Thoracic aorta (tissue), 2 donors: ENCODE measurements around the gene ADGRF5. TPM values are rescaled to one million over a fixed set of nuclear protein-coding genes. Genes with fewer than 3 reads are reported as not detected.
A peak's percentile ranks its signal among the peaks of the same experiment; 100 is the strongest.

Experiments used
- ATAC-seq: fragments of 150-250 bp; one replicate; pipeline ENCODE4 v1.8.0; 2017; ENCODE audit warnings: low read depth; ENCODE audit not compliant: insufficient number of reproducible peaks, low FRiP score
- DNase-seq: peaks from one replicate; pipeline ENCODE4 v3.0.0-alpha.2; 2020; ENCODE audit warnings: low spot score
- H3K27ac ChIP-seq, 2 donors: fragments of 200-600 bp; sonication (generic); 1 replicate in 1 of 2; 2 replicates in 1 of 2; pipeline ENCODE4 v1.5.1; 2016; ENCODE audit warnings: mild to moderate bottlenecking in 2 of 2, moderate library complexity in 2 of 2
- H3K27me3 ChIP-seq: fragments of 200-600 bp; sonication (generic); replicated peaks from 2 replicates; pipeline ENCODE4 v1.6.0; 2016; ENCODE audit warnings: mild to moderate bottlenecking; ENCODE audit not compliant: insufficient read depth
- H3K36me3 ChIP-seq: fragments of 200-600 bp; sonication (generic); one replicate; pipeline ENCODE4 v1.5.1; 2016
- H3K4me1 ChIP-seq, 2 donors: fragments of 200-600 bp; sonication (generic); 1 replicate in 1 of 2; 2 replicates in 1 of 2; pipeline versions ENCODE4 v1.5.1 to v1.6.0; 2016; ENCODE audit warnings: low read depth in 2 of 2, mild to moderate bottlenecking in 1 of 2; ENCODE audit not compliant: control insufficient read depth in 1 of 2
- H3K4me3 ChIP-seq: fragments of 200-600 bp; sonication (generic); 2 replicates; pipeline ENCODE4 v1.5.1; 2016; ENCODE audit warnings: mild to moderate bottlenecking
- H3K9me3 ChIP-seq: fragments of 200-600 bp; sonication (generic); 2 replicates; pipeline ENCODE4 v1.5.1; 2016
- total RNA-seq, 2 donors: library from RNA; depleted of rRNA; stranded (reverse); fragments of >200 nt; gene quantifications; one replicate each; pipeline versions ENCODE4 v1.1.0 to v1.2.3, GENCODE V29; 2016
- TF ChIP-seq, protein P1 (sequence below): fragments of 200-600 bp; sonication (generic); IDR thresholded peaks from one replicate; pipeline ENCODE4 v1.5.1; 2019; ENCODE audit warnings: antibody characterized with exemption

The ADGRF5 gene, protein sequence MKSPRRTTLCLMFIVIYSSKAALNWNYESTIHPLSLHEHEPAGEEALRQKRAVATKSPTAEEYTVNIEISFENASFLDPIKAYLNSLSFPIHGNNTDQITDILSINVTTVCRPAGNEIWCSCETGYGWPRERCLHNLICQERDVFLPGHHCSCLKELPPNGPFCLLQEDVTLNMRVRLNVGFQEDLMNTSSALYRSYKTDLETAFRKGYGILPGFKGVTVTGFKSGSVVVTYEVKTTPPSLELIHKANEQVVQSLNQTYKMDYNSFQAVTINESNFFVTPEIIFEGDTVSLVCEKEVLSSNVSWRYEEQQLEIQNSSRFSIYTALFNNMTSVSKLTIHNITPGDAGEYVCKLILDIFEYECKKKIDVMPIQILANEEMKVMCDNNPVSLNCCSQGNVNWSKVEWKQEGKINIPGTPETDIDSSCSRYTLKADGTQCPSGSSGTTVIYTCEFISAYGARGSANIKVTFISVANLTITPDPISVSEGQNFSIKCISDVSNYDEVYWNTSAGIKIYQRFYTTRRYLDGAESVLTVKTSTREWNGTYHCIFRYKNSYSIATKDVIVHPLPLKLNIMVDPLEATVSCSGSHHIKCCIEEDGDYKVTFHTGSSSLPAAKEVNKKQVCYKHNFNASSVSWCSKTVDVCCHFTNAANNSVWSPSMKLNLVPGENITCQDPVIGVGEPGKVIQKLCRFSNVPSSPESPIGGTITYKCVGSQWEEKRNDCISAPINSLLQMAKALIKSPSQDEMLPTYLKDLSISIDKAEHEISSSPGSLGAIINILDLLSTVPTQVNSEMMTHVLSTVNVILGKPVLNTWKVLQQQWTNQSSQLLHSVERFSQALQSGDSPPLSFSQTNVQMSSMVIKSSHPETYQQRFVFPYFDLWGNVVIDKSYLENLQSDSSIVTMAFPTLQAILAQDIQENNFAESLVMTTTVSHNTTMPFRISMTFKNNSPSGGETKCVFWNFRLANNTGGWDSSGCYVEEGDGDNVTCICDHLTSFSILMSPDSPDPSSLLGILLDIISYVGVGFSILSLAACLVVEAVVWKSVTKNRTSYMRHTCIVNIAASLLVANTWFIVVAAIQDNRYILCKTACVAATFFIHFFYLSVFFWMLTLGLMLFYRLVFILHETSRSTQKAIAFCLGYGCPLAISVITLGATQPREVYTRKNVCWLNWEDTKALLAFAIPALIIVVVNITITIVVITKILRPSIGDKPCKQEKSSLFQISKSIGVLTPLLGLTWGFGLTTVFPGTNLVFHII (N-terminal part only)
- total RNA-seq = 10 to 100 TPM; 13.5 to 18.1 TPM

DNA sequence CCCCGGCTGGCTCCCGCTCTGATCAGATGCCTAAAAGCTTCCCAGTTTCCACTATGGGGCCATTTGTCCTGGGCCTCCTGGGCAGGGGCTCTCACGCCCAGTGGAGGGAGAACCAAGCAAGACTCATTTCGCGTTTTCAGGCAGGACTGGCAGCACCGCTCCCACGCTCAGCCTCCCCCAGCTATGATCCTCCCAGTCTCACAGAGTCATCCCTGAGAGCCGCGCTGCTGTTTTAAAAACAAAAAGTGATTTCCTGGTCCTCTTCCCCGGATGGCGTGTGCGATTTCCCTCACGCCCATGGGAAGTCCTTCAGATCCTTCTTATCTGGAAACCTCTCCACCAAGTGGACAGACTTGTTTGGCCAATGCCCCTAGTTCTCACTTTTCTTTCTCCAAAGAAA, at the start of gene ADGRF5:
ADGRF5 (minus strand) TSS at position 208 of the 400 bp plus-strand sequence. CDS start 15,176 bp downstream, outside the sequence.
- peaks cover 5 to 13% of the 10 kb centered on the region in 2 donors for H3K4me1 ChIP-seq
- DNase-seq = no peak
- ATAC-seq = no peak
- H3K36me3 ChIP-seq = no peaks in the 10 kb centered on the region
- H3K27me3 ChIP-seq = no peaks in the 10 kb centered on the region
- TF ChIP-seq, protein P1, sequence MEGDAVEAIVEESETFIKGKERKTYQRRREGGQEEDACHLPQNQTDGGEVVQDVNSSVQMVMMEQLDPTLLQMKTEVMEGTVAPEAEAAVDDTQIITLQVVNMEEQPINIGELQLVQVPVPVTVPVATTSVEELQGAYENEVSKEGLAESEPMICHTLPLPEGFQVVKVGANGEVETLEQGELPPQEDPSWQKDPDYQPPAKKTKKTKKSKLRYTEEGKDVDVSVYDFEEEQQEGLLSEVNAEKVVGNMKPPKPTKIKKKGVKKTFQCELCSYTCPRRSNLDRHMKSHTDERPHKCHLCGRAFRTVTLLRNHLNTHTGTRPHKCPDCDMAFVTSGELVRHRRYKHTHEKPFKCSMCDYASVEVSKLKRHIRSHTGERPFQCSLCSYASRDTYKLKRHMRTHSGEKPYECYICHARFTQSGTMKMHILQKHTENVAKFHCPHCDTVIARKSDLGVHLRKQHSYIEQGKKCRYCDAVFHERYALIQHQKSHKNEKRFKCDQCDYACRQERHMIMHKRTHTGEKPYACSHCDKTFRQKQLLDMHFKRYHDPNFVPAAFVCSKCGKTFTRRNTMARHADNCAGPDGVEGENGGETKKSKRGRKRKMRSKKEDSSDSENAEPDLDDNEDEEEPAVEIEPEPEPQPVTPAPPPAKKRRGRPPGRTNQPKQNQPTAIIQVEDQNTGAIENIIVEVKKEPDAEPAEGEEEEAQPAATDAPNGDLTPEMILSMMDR = no peak
- H3K4me3 ChIP-seq = no peak within 1 kb of the TSS
- no peaks in the 10 kb centered on the region for H3K9me3 ChIP-seq
- no peak within 1 kb of the TSS for H3K27ac ChIP-seq

DNA sequence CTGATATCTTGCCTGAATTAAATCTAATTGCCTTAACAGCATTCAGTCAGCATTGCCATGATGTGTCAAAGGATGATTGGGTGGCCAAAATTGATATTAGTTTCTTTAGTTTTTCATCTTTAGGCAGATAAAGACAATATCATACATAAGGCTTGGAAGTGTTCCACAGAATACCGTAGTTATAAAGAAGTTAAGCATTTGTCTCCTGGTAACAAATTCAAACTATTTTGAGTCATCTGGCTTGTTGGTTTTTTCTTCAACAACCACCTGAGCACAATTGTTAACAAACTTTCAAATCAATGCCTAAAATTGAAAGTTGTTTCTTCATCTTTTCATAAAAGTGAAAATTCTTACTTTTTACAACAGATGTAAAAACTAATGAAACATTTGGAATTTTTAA, 47.5 kb upstream of the ADGRF5 start:
- H3K27me3 ChIP-seq = no peaks in the 10 kb centered on the region
- no peak overlapping the region for H3K4me3 ChIP-seq
- DNase-seq (no peak), ATAC-seq (no peak)
- TF ChIP-seq, protein P1 = no peak
- H3K4me1 ChIP-seq = peaks cover 7 to 14% of the 10 kb centered on the region in 2 donors
- H3K9me3 ChIP-seq = no peaks in the 10 kb centered on the region
- H3K27ac ChIP-seq = no peak overlapping the region
- H3K36me3 ChIP-seq = no peaks in the 10 kb centered on the region

DNA sequence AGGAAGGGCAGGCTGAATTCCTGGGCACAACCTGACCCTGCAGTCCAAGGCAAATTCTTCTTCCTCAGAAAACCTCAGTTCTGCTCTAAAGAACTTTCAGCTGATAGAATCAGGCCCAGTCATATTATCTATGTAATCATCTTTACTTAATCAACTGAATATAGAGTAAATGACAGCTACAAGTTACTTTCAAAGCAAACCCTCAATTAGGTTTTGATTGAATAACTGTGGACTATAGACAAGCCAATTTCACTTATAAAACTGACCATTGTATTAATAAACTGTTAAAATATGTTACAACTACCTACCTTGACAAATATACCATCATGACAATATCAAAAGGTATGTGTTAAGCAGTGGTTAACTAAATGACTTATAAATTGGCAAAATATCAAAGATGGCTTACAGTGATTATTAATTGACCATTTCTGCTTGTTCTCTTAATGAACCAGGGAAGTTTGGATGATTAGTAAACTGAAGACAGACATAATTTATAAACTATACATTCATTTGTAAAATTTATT, 46.1 kb upstream of the ADGRF5 start:
- H3K4me3 ChIP-seq = no peak overlapping the region
- peaks cover 12 to 19% of the 10 kb centered on the region in 2 donors for H3K4me1 ChIP-seq
- no peaks in the 10 kb centered on the region for H3K9me3 ChIP-seq
- no peak overlapping the region for H3K27ac ChIP-seq
- no peaks in the 10 kb centered on the region for H3K36me3 ChIP-seq
- DNase-seq = no peak
- TF ChIP-seq, protein P1 = no peak
- ATAC-seq = no peak
- no peaks in the 10 kb centered on the region for H3K27me3 ChIP-seq

DNA sequence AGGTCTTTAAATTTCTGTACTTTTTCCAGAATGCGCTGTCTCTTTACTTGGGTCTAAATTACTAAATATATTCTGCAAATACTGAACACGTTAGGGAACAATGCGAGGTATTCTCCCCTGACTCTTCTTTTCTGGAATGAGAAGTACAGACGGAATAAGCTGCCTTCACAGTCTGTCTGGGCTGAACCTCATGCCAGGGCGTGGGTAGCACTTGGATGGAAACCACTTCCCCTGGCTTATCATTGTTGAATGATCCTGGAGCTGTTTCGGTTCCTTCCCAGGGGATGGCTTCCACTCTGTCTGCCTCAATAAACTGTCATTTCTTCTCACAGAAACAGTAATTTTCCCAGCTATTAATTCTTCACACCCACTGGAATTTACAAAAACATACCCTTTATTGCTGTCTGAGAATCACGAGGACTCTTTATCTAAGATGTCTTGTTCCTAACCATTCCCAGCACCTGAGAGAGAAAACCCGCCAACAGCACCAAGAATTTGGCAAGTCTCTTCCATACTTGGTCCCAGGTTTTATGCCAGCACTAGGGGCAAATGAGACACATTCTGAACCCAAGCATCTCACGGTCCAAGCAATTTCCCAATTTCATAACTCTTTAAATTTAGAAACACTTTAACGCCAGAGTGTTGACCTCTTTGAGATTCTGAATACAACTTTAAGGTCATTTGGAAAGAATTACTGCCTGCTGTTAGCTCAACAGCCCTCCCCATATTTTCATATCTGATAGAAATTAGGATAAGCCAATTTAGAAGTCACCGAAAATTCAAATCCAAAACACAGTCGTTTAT, 43.2 kb upstream of the ADGRF5 start:
- Histone ChIP-seq H3K27ac (no peak overlapping the region), H3K36me3 (no peaks in the 10 kb centered on the region), H3K4me3 (peak overlapping the region; percentile 2), H3K4me1 (peaks cover 12 to 19% of the 10 kb centered on the region in 2 donors), H3K9me3 (no peaks in the 10 kb centered on the region), H3K27me3 (no peaks in the 10 kb centered on the region)
- TF ChIP-seq, protein P1 = no peak
- no peak for DNase-seq
- ATAC-seq = no peak
